GM12878 (cell line): ENCODE measurements around the gene LRRC30. TPM values are rescaled to one million over a fixed set of nuclear protein-coding genes. Genes with fewer than 3 reads are reported as not detected.

ENCODE experiments used
- ATAC-seq: fragments of 200-7000 bp; cut with Tn5 transposase; 3 replicates; pipeline ENCODE4 v1.9.1; 2020; ENCODE audit warnings: mild to moderate bottlenecking, moderate library complexity
- BruUV-seq: library from RNA; stranded (reverse); fragments of 400-500 nt; replicated peaks from 2 replicates; lab custom pipeline; 2021; lab: Mats Ljungman, UMichigan
- CTCF ChIA-PET: fragments of 300-600 bp; sonication (Branson Sonifier 250); formaldehyde crosslinking; extraction: SDS; loops from one replicate; lab custom pipeline; 2021; ENCODE audit warnings: inconsistent platforms; lab: Yijun Ruan, JAX
- POLR2A ChIA-PET: fragments of 350-600 bp; formaldehyde crosslinking; extraction: SDS; loops from one replicate; lab custom pipeline; 2021; ENCODE audit warnings: inconsistent platforms; lab: Charles Lee
- RAD21 ChIA-PET: fragments of 300-600 bp; sonication (Branson Sonifier 250); formaldehyde crosslinking; loops from one replicate; lab custom pipeline; 2023; ENCODE audit warnings: antibody characterized with exemption; ENCODE audit not compliant: unreplicated experiment; lab: Charles Lee
- SMC1A ChIA-PET: fragments of 300-600 bp; sonication (Branson Sonifier 250); formaldehyde crosslinking; loops from one replicate; lab custom pipeline; 2023; ENCODE audit not compliant: unreplicated experiment, uncharacterized antibody; lab: Charles Lee
- DNase-seq: peaks from one replicate; pipeline ENCODE4 v3.0.0-alpha.2; 2011; ENCODE audit warnings: low read depth, low spot score
- FAIRE-seq: peaks from 3 replicates; lab custom pipeline; 2011; peaks lifted over from hg19 to GRCh38; lab: Jason Lieb, UNC
- H2AFZ ChIP-seq: 2 replicates; pipeline ENCODE4 v1.6.0; 2011; ENCODE audit warnings: low read depth, low read length, control low read depth; ENCODE audit not compliant: control insufficient read depth
- H3K27ac ChIP-seq: 2 replicates; pipeline ENCODE4 v1.5.1; 2011; ENCODE audit warnings: control low read depth; ENCODE audit not compliant: control insufficient read depth, insufficient read depth
- H3K27me3 ChIP-seq, 2 experiments: replicated peaks in 1 of 2; 2 replicates each; pipeline versions ENCODE4 v1.6.0 to v1.6.1; 2011; ENCODE audit warnings: low read length in 1 of 2; ENCODE audit not compliant: control insufficient read depth in 2 of 2, insufficient read depth in 2 of 2
- H3K36me3 ChIP-seq, 2 experiments: 2 replicates each; pipeline ENCODE4 v1.5.1; 2011; ENCODE audit warnings: low read length in 1 of 2; ENCODE audit not compliant: control insufficient read depth in 2 of 2, insufficient read depth in 2 of 2
- H3K4me1 ChIP-seq: 2 replicates; pipeline ENCODE4 v1.6.1; 2011; ENCODE audit warnings: mild to moderate bottlenecking, low read length, moderate library complexity, mixed read lengths; ENCODE audit not compliant: control insufficient read depth, insufficient read depth
- H3K4me2 ChIP-seq: 2 replicates; pipeline ENCODE4 v1.6.0; 2011; ENCODE audit warnings: control low read depth; ENCODE audit not compliant: control insufficient read depth, insufficient read depth
- H3K4me3 ChIP-seq: fragments of 200-600 bp; sonication (generic); 2 replicates; pipeline ENCODE4 v1.5.1; 2016
- H3K79me2 ChIP-seq: 2 replicates; pipeline ENCODE4 v1.6.0; 2011; ENCODE audit warnings: low read length; ENCODE audit not compliant: control insufficient read depth, insufficient read depth
- H3K9ac ChIP-seq: 2 replicates; pipeline ENCODE4 v1.8.0; 2011; ENCODE audit warnings: low read length, control low read depth, mixed read lengths; ENCODE audit not compliant: control insufficient read depth, insufficient read depth
- H3K9me3 ChIP-seq: replicated peaks from 3 replicates; pipeline ENCODE4 v1.5.1; 2011; ENCODE audit warnings: mild to moderate bottlenecking, low read length; ENCODE audit not compliant: control insufficient read depth, insufficient read depth
- H4K20me1 ChIP-seq: 2 replicates; pipeline ENCODE4 v1.6.0; 2011; ENCODE audit not compliant: control insufficient read depth, insufficient read depth
- KLF5 ChIP-seq: fragments of 450-650 bp; IDR thresholded peaks from 2 replicates; pipeline ENCODE4 v1.6.1; 2014; ENCODE audit warnings: mild to moderate bottlenecking; ENCODE audit not compliant: partially characterized antibody
- MEF2B ChIP-seq: fragments of 450-650 bp; IDR thresholded peaks from 2 replicates; pipeline ENCODE4 v1.6.1; 2018; ENCODE audit warnings: mild to moderate bottlenecking, moderate library complexity; ENCODE audit not compliant: partially characterized antibody, poor library complexity, severe bottlenecking
- NFIC ChIP-seq: IDR thresholded peaks from 2 replicates; pipeline ENCODE4 v1.6.1; 2012; ENCODE audit warnings: low read depth, mild to moderate bottlenecking, inconsistent platforms, low read length, moderate library complexity
- RUNX3 ChIP-seq: IDR thresholded peaks from 2 replicates; pipeline ENCODE4 v1.6.1; 2012; ENCODE audit warnings: low read length, inconsistent platforms
- SMARCA5 ChIP-seq: fragments of 450-650 bp; IDR thresholded peaks from 2 replicates; pipeline ENCODE4 v1.6.1; 2017; ENCODE audit warnings: mild to moderate bottlenecking
- SMC3 ChIP-seq: IDR thresholded peaks from 2 replicates; pipeline ENCODE4 v1.6.1; 2011; ENCODE audit warnings: low read length, improper control_type of control experiment, borderline replicate concordance
- YY1 ChIP-seq: IDR thresholded peaks from 2 replicates; pipeline ENCODE4 v1.6.1; 2011; ENCODE audit warnings: low read depth, mild to moderate bottlenecking, low read length
- ZBED1 ChIP-seq: IDR thresholded peaks from 2 replicates; pipeline ENCODE4 v1.6.1; 2016; ENCODE audit warnings: borderline replicate concordance
- ZNF217 ChIP-seq: fragments of 450-650 bp; IDR thresholded peaks from 2 replicates; pipeline ENCODE4 v1.6.1; 2017; ENCODE audit warnings: antibody characterized with exemption, mild to moderate bottlenecking
- ZNF622 ChIP-seq: fragments of 450-650 bp; IDR thresholded peaks from 2 replicates; pipeline ENCODE4 v1.6.1; 2017; ENCODE audit warnings: mild to moderate bottlenecking, inconsistent platforms
- ZSCAN29 ChIP-seq: fragments of 450-650 bp; IDR thresholded peaks from 2 replicates; pipeline ENCODE4 v1.6.1; 2017; ENCODE audit warnings: mild to moderate bottlenecking, moderate library complexity
- WGBS: methylation state at CpG from one replicate; pipeline ENCODE4 v1.1.6; 2016; ENCODE audit warnings: low lambda C conversion rate; ENCODE audit not compliant: insufficient replicate concordance, insufficient coverage; ENCODE audit errors: missing lambda C conversion rate; 5-methylcytosine and 5-hydroxymethylcytosine counted together
- in situ Hi-C: fragments of 300-500 bp; cut with MboI; formaldehyde crosslinking; loops from 9 replicates; pipeline ENCODE4 v1.14.3; 2018; ENCODE audit warnings: mixed read lengths
- intact Hi-C: fragments of 100-400 bp; cut with micrococcal nuclease; formaldehyde crosslinking; loops from one replicate; pipeline ENCODE4 v1.14.2; 2022; ENCODE audit not compliant: unreplicated experiment
- polyA plus RNA-seq, 11 experiments: library from polyadenylated mRNA; depleted of rRNA in 4 of 11; unstranded in 6 of 11; stranded (reverse) in 5 of 11; fragments of >200 nt; fragmentation: Nextera tagmentation in 4 of 11; fragmentation: Illumina TruSeq in 1 of 11; extraction: Ambion mirVana in 4 of 11; extraction: Trizol in 1 of 11; gene quantifications; 1 replicate in 1 of 11; 2 replicates in 10 of 11; pipeline versions ENCODE4 v1.2.1 to v1.2.3, GENCODE V29; 2011 to 2016; ENCODE audit warnings: inconsistent platforms in 2 of 11, missing spikeins in 2 of 11, low read depth in 1 of 11
- total RNA-seq, 4 experiments: library from RNA; depleted of rRNA in 3 of 4; stranded (reverse); fragments of >200 nt in 3 of 4; fragmentation: Illumina TruSeq in 1 of 4; extraction: Trizol in 1 of 4; gene quantifications; 2 replicates each; pipeline versions ENCODE4 v1.2.1 to v1.2.3, GENCODE V29; 2013 to 2021
- TF ChIP-seq, protein P1 (sequence below): IDR thresholded peaks from 2 replicates; pipeline ENCODE4 v1.6.1; 2011; ENCODE audit warnings: borderline replicate concordance, low read depth, mild to moderate bottlenecking, moderate library complexity, mixed read lengths, low read length; ENCODE audit not compliant: insufficient read depth; ENCODE audit errors: extremely low read length
- TF ChIP-seq, protein P2 (sequence below): IDR thresholded peaks from 2 replicates; pipeline ENCODE4 v1.6.1; 2012; ENCODE audit warnings: low read depth, low read length, improper control_type of control experiment
- TF ChIP-seq, protein P3 (sequence below): fragments of 150-350 bp; IDR thresholded peaks from 2 replicates; pipeline ENCODE4 v1.6.1; 2016; ENCODE audit warnings: low read depth, low read length
- TF ChIP-seq, protein P4 (sequence below): IDR thresholded peaks from 2 replicates; pipeline ENCODE4 v1.6.1; 2012; ENCODE audit warnings: improper control_type of control experiment, low read depth, low read length; ENCODE audit not compliant: insufficient replicate concordance

LRRC30 gene
- total and polyA plus RNA-seq, 10 of the 15 experiments (the other 5 are each of a cell fraction or from before 2014, with no cell fraction given) = not detected

GRCh38 chr18:7236933-7237332 is 6.0 kb downstream of the LRRC30 start:
- ChIA-PET SMC1A (no interaction called here), CTCF (no interaction called here), RAD21 (no interaction called here), POLR2A (no interaction called here)
- no peak for DNase-seq
- H3K79me2 ChIP-seq = no peaks in the 10 kb centered on the region
- 35% methylated on average over 8 of the region's 8 CpGs for WGBS
- TF ChIP-seq SMARCA5 (no peak), RUNX3 (no peak), ZBED1 (no peak), YY1 (no peak), ZNF622 (no peak), NFIC (no peak), SMC3 (no peak), ZNF217 (no peak), MEF2B (no peak), KLF5 (no peak), ZSCAN29 (no peak)
- TF ChIP-seq, protein P1, sequence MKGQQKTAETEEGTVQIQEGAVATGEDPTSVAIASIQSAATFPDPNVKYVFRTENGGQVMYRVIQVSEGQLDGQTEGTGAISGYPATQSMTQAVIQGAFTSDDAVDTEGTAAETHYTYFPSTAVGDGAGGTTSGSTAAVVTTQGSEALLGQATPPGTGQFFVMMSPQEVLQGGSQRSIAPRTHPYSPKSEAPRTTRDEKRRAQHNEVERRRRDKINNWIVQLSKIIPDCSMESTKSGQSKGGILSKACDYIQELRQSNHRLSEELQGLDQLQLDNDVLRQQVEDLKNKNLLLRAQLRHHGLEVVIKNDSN = no peak
- TF ChIP-seq, protein P2, sequence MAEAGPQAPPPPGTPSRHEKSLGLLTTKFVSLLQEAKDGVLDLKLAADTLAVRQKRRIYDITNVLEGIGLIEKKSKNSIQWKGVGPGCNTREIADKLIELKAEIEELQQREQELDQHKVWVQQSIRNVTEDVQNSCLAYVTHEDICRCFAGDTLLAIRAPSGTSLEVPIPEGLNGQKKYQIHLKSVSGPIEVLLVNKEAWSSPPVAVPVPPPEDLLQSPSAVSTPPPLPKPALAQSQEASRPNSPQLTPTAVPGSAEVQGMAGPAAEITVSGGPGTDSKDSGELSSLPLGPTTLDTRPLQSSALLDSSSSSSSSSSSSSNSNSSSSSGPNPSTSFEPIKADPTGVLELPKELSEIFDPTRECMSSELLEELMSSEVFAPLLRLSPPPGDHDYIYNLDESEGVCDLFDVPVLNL = no peak
- TF ChIP-seq, protein P3, sequence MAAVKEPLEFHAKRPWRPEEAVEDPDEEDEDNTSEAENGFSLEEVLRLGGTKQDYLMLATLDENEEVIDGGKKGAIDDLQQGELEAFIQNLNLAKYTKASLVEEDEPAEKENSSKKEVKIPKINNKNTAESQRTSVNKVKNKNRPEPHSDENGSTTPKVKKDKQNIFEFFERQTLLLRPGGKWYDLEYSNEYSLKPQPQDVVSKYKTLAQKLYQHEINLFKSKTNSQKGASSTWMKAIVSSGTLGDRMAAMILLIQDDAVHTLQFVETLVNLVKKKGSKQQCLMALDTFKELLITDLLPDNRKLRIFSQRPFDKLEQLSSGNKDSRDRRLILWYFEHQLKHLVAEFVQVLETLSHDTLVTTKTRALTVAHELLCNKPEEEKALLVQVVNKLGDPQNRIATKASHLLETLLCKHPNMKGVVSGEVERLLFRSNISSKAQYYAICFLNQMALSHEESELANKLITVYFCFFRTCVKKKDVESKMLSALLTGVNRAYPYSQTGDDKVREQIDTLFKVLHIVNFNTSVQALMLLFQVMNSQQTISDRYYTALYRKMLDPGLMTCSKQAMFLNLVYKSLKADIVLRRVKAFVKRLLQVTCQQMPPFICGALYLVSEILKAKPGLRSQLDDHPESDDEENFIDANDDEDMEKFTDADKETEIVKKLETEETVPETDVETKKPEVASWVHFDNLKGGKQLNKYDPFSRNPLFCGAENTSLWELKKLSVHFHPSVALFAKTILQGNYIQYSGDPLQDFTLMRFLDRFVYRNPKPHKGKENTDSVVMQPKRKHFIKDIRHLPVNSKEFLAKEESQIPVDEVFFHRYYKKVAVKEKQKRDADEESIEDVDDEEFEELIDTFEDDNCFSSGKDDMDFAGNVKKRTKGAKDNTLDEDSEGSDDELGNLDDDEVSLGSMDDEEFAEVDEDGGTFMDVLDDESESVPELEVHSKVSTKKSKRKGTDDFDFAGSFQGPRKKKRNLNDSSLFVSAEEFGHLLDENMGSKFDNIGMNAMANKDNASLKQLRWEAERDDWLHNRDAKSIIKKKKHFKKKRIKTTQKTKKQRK = no peak
- TF ChIP-seq, protein P4, sequence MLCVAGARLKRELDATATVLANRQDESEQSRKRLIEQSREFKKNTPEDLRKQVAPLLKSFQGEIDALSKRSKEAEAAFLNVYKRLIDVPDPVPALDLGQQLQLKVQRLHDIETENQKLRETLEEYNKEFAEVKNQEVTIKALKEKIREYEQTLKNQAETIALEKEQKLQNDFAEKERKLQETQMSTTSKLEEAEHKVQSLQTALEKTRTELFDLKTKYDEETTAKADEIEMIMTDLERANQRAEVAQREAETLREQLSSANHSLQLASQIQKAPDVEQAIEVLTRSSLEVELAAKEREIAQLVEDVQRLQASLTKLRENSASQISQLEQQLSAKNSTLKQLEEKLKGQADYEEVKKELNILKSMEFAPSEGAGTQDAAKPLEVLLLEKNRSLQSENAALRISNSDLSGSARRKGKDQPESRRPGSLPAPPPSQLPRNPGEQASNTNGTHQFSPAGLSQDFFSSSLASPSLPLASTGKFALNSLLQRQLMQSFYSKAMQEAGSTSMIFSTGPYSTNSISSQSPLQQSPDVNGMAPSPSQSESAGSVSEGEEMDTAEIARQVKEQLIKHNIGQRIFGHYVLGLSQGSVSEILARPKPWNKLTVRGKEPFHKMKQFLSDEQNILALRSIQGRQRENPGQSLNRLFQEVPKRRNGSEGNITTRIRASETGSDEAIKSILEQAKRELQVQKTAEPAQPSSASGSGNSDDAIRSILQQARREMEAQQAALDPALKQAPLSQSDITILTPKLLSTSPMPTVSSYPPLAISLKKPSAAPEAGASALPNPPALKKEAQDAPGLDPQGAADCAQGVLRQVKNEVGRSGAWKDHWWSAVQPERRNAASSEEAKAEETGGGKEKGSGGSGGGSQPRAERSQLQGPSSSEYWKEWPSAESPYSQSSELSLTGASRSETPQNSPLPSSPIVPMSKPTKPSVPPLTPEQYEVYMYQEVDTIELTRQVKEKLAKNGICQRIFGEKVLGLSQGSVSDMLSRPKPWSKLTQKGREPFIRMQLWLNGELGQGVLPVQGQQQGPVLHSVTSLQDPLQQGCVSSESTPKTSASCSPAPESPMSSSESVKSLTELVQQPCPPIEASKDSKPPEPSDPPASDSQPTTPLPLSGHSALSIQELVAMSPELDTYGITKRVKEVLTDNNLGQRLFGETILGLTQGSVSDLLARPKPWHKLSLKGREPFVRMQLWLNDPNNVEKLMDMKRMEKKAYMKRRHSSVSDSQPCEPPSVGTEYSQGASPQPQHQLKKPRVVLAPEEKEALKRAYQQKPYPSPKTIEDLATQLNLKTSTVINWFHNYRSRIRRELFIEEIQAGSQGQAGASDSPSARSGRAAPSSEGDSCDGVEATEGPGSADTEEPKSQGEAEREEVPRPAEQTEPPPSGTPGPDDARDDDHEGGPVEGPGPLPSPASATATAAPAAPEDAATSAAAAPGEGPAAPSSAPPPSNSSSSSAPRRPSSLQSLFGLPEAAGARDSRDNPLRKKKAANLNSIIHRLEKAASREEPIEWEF = no peak
- TF ChIP-seq, all 136 proteins: peak for 0
- Histone ChIP-seq H3K36me3 (no peaks in the 10 kb centered on the region), H3K9ac (no peak overlapping the region), H4K20me1 (no peaks in the 10 kb centered on the region), H3K4me1 (no peaks in the 10 kb centered on the region), H3K4me2 (no peak overlapping the region), H3K27ac (no peak overlapping the region), H3K4me3 (no peak overlapping the region), H3K9me3 (no peaks in the 10 kb centered on the region), H2AFZ (no peak overlapping the region), H3K27me3 (no peaks in the 10 kb centered on the region)
- no peak for FAIRE-seq
- intact Hi-C loops (no loop called here), in situ Hi-C loops (no loop called here)
- no TSS peak for BruUV-seq
- no peak for ATAC-seq
